Tibial artery (tissue), 4 donors: ENCODE measurements around the gene PGM1.

Experiments used
- DNase-seq, 2 donors: peaks; one replicate each; pipeline ENCODE4 v3.0.0-alpha.2; 2019
- H3K27ac ChIP-seq, 2 donors: fragments of 200-600 bp; sonication (generic) in 1 of 2; 1 replicate in 1 of 2; 2 replicates in 1 of 2; pipeline ENCODE4 v1.5.1; 2018 to 2019; ENCODE audit warnings: mild to moderate bottlenecking in 1 of 2
- H3K27me3 ChIP-seq, 2 donors: fragments of 200-600 bp; sonication (generic) in 1 of 2; one replicate each; pipeline versions ENCODE4 v1.5.1 to v1.6.0; 2016 to 2019
- H3K36me3 ChIP-seq, 3 donors: fragments of 200-600 bp; sonication (generic) in 2 of 3; one replicate each; pipeline ENCODE4 v1.5.1; 2016 to 2019; ENCODE audit warnings: mild to moderate bottlenecking in 2 of 3
- H3K4me1 ChIP-seq, 4 donors: fragments of 200-600 bp; sonication (generic) in 2 of 4; 1 replicate in 3 of 4; 2 replicates in 1 of 4; pipeline ENCODE4 v1.5.1; 2016 to 2019
- H3K4me3 ChIP-seq, 2 donors: fragments of 200-600 bp; sonication (generic) in 1 of 2; 1 replicate in 1 of 2; 2 replicates in 1 of 2; pipeline ENCODE4 v1.5.1; 2018 to 2019; ENCODE audit warnings: mild to moderate bottlenecking in 2 of 2
- H3K9me3 ChIP-seq, 3 donors: fragments of 200-600 bp; sonication (generic) in 1 of 3; one replicate each; pipeline ENCODE4 v1.5.1; 2016 to 2019
- intact Hi-C: fragments of 100-400 bp; cut with DNase I; formaldehyde crosslinking; loops from one replicate; pipeline ENCODE4 v1.15.0; 2023; ENCODE audit warnings: low total_unique reads
- TF ChIP-seq, protein P1 (sequence below), 2 experiments: fragments of 200-600 bp in 1 of 2; fragments of 450-650 bp in 1 of 2; IDR thresholded peaks; one replicate each; pipeline ENCODE4 v1.5.1; 2017 to 2019; ENCODE audit warnings: antibody characterized with exemption in 2 of 2, mild to moderate bottlenecking in 1 of 2, moderate library complexity in 1 of 2

PGM1 gene

DNA sequence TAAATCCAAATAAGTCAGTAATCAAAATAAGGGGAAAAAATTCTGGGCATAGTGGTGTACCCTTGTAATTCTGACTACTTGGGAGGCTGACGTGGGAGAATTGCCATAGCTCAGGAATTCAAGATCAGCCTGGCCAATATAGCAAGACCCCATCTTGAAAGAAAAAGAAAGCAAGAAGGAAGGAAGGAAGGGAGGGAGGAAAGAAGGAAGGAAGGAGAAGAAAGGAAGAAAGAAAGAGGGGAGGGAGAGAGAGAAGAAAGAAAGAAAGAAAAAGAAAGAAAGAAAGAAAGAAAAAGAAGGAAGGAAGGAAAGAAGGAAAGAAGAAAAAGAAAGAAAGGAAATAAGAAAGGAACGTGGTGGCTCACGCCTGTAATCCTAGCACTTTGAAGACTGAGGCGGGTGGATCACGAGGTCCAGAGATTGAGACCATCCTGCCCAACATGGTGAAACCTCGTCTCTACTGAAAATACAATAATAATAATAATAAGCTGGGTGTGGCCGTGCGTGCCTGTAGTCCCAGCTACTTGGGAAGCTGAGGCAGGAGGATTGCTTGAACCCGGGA is 116.1 kb downstream of the PGM1 start:
- Histone ChIP-seq H3K27me3 (no peaks in the 10 kb centered on the region), H3K4me1 (peaks cover 0 to 10% (median 5%) of the 10 kb centered on the region in 4 donors), H3K9me3 (no peaks in the 10 kb centered on the region), H3K4me3 (no peak overlapping the region), H3K36me3 (no peaks in the 10 kb centered on the region), H3K27ac (no peak overlapping the region)
- TF ChIP-seq, protein P1, sequence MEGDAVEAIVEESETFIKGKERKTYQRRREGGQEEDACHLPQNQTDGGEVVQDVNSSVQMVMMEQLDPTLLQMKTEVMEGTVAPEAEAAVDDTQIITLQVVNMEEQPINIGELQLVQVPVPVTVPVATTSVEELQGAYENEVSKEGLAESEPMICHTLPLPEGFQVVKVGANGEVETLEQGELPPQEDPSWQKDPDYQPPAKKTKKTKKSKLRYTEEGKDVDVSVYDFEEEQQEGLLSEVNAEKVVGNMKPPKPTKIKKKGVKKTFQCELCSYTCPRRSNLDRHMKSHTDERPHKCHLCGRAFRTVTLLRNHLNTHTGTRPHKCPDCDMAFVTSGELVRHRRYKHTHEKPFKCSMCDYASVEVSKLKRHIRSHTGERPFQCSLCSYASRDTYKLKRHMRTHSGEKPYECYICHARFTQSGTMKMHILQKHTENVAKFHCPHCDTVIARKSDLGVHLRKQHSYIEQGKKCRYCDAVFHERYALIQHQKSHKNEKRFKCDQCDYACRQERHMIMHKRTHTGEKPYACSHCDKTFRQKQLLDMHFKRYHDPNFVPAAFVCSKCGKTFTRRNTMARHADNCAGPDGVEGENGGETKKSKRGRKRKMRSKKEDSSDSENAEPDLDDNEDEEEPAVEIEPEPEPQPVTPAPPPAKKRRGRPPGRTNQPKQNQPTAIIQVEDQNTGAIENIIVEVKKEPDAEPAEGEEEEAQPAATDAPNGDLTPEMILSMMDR (IDR thresholded peaks at IDR 0.05) = no peak
- intact Hi-C loops = no loop called here
- DNase-seq = no peak
